ENCODE results near the gene SETX.

The SETX gene

DNA sequence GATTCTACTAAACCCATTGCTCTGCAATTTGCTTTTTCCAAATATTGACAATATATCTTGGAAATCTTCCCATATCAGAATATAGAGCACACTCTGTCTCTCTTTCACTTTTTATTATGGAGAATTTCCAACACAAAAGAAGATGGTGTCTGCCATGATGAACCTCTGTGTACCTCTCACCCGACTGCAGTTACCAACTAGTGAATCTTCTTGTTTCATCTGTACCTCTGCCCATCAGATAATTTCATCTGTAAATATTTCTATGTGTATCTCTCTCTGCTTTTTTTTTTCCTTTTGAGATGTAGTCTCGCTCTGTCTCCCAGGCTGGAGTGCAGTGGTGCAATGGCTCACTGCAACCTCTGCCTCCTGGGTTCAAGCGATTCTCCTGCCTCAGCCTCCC lies 130.1 kb downstream of the SETX start:
- Histone ChIP-seq H3K36me3 (ENCODE audit: insufficient read depth, low read length) (no peaks in the 10 kb centered on the region), H3K9ac (ENCODE audit: insufficient read length) (no peak overlapping the region), H3K27ac (no peak overlapping the region), H3K4me3 (no peak overlapping the region), H3K9me3 (ENCODE audit: low read depth, low read length) (no peaks in the 10 kb centered on the region)
- DNase-seq (ENCODE audit: low read depth, low spot score) = no peak
- TF ChIP-seq POLR2AphosphoS5 (IDR thresholded peaks at IDR 0.05; ENCODE audit: borderline replicate concordance, low read depth, low read length) = no peak

- Histone ChIP-seq H3K36me3 (ENCODE audit: insufficient read depth, low read length) (no peaks in the 10 kb centered on the region), H3K27ac (no peak overlapping the region), H3K9ac (ENCODE audit: insufficient read length) (no peak overlapping the region), H3K9me3 (ENCODE audit: low read depth, low read length) (no peaks in the 10 kb centered on the region), H3K4me3 (no peak overlapping the region)
- DNase-seq (ENCODE audit: low read depth, low spot score) = no peak
- TF ChIP-seq FOXP2 (optimal IDR thresholded peaks at IDR 0.05; ENCODE audit: control extremely low read depth, extremely low read length, insufficient read depth) (no peak), EZH2 (IDR thresholded peaks at IDR 0.05) (no peak), POLR2AphosphoS5 (IDR thresholded peaks at IDR 0.05; ENCODE audit: borderline replicate concordance, low read depth, low read length) (no peak)
Measured at GRCh38 chr9:132221941-132222340, 132.8 kb downstream of the SETX start.

DNA sequence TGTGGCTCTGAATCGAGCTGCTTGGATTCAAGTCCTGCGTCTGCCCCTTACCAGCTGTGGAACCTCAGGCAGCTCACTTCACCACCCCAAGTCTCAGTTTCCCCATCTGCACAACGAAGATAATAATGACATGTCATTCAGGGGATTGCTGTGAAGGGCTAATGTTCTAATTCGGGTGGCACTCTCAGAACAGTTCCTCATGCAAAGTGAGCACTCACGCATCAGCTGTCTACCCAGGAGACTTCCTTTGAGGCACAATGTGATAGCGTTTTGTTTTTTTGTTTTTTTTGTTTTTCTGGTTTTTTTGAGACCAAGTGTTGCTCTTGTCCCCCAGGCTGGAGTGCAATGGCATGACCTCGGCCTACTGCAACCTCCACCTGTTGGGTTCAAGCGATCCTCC lies 136.6 kb downstream of the SETX start:
- TF ChIP-seq EZH2 (IDR thresholded peaks at IDR 0.05) = no peak
- TF ChIP-seq POLR2AphosphoS5 (IDR thresholded peaks at IDR 0.05; ENCODE audit: borderline replicate concordance, low read depth, low read length) = no peak
- TF ChIP-seq FOXP2 (optimal IDR thresholded peaks at IDR 0.05; ENCODE audit: control extremely low read depth, extremely low read length, insufficient read depth) = no peak
- Histone ChIP-seq H3K36me3 (ENCODE audit: insufficient read depth, low read length) (no peaks in the 10 kb centered on the region), H3K4me3 (no peak overlapping the region), H3K9ac (ENCODE audit: insufficient read length) (no peak overlapping the region), H3K9me3 (ENCODE audit: low read depth, low read length) (no peaks in the 10 kb centered on the region), H3K27ac (no peak overlapping the region)
- DNase-seq (ENCODE audit: low read depth, low spot score) = no peak

GRCh38 chr9:132216861-132217619 lies 137.7 kb downstream of the SETX start:
- Histone ChIP-seq H3K27ac (no peak overlapping the region), H3K36me3 (ENCODE audit: insufficient read depth, low read length) (no peaks in the 10 kb centered on the region), H3K9me3 (ENCODE audit: low read depth, low read length) (no peaks in the 10 kb centered on the region), H3K4me3 (no peak overlapping the region), H3K9ac (ENCODE audit: insufficient read length) (no peak overlapping the region)
- DNase-seq (ENCODE audit: low read depth, low spot score) = no peak
- TF ChIP-seq FOXP2 (optimal IDR thresholded peaks at IDR 0.05; ENCODE audit: control extremely low read depth, extremely low read length, insufficient read depth) = no peak
- TF ChIP-seq POLR2AphosphoS5 (IDR thresholded peaks at IDR 0.05; ENCODE audit: borderline replicate concordance, low read depth, low read length) = no peak
- no peak for TF ChIP-seq EZH2 (IDR thresholded peaks at IDR 0.05)

GRCh38 chr9:132214027-132214622 lies 140.7 kb downstream of the SETX start:
- Histone ChIP-seq H3K27ac (no peak overlapping the region), H3K9ac (ENCODE audit: insufficient read length) (no peak overlapping the region)
- no peak for DNase-seq (ENCODE audit: low read depth, low spot score)

DNA sequence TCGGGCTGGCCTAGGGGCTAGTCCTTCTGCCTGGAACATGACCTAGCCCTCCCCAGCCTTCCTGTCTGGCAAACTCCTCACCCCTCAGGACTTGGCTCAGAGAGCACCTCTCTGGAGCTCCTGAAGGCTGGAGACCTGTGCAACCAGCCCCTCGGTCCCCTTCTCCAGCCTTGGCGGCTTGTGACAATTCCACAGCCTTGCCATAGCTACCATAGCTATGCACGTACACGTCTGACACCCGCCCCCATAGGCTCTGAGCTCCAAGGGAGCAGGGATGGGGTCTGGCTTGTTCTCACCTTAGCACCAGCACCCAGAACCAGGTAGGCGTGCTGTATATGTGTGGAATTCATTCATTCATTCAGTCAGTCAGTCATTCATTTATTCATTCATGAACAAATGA lies 143.2 kb downstream of the SETX start:
- no peak overlapping the region for H3K27ac ChIP-seq
- no peaks in the 10 kb centered on the region for H3K36me3 ChIP-seq (ENCODE audit: insufficient read depth, low read length)
- no peak overlapping the region for H3K4me3 ChIP-seq
- no peak for DNase-seq (ENCODE audit: low read depth, low spot score)
- TF ChIP-seq FOXP2 (optimal IDR thresholded peaks at IDR 0.05; ENCODE audit: control extremely low read depth, extremely low read length, insufficient read depth) (no peak), POLR2AphosphoS5 (IDR thresholded peaks at IDR 0.05; ENCODE audit: borderline replicate concordance, low read depth, low read length) (no peak), EZH2 (IDR thresholded peaks at IDR 0.05) (no peak)
- H3K9me3 ChIP-seq (ENCODE audit: low read depth, low read length) = no peaks in the 10 kb centered on the region
- no peak overlapping the region for H3K9ac ChIP-seq (ENCODE audit: insufficient read length)

More at GRCh38 chr9:132214027-132214622, 140.7 kb downstream of the SETX start:
- no peaks in the 10 kb centered on the region for H3K36me3 ChIP-seq (ENCODE audit: insufficient read depth, low read length)
- no peak for TF ChIP-seq EZH2 (IDR thresholded peaks at IDR 0.05)
- no peak for TF ChIP-seq POLR2AphosphoS5 (IDR thresholded peaks at IDR 0.05; ENCODE audit: borderline replicate concordance, low read depth, low read length)
- TF ChIP-seq FOXP2 (optimal IDR thresholded peaks at IDR 0.05; ENCODE audit: control extremely low read depth, extremely low read length, insufficient read depth) = no peak
- no peaks in the 10 kb centered on the region for H3K9me3 ChIP-seq (ENCODE audit: low read depth, low read length)
- H3K4me3 ChIP-seq = no peak overlapping the region

All from SK-N-MC (cell line).